ENCODE measurements around the gene CCDC60. TPM values are rescaled to one million over a fixed set of nuclear protein-coding genes. Genes with fewer than 3 reads are reported as not detected.

Gene CCDC60
- total and polyA plus RNA-seq, 2 of the 13 experiments (the other 11 are each of a cell fraction or from before 2014, with no cell fraction given): not detected

GRCh38 chr12:119308708-119309456, 25.6 kb upstream of the CCDC60 start:
- H4K20me1 ChIP-seq (ENCODE audit: insufficient read depth, low read length): no peaks in the 10 kb centered on the region
- FAIRE-seq: no peak
- no peak overlapping the region for H3K4me2 ChIP-seq (ENCODE audit: low read depth, low read length)
- no peak for ATAC-seq
- no peak for TF ChIP-seq PRPF4 (IDR thresholded peaks at IDR 0.05; ENCODE audit: low read depth, low read length, poor library complexity, severe bottlenecking)
- TF ChIP-seq KMT2B (CRISPR knock-in tag; IDR thresholded peaks at IDR 0.05): no peak
- TF ChIP-seq PHF5A (CRISPR knock-in tag; IDR thresholded peaks at IDR 0.05; ENCODE audit: low read depth, unreplicated experiment): no peak
- peak in 1 of 2 experiments; percentile 21; a peak in 1 of 4 replicates for TF ChIP-seq MAFK (conservative IDR thresholded peaks at IDR 0.05 in 1 of 2, IDR thresholded peaks at IDR 0.05 in 1 of 2; ENCODE audit: low read length in 2 of 2)
- TF ChIP-seq ZFP82 (CRISPR knock-in tag; IDR thresholded peaks at IDR 0.05; ENCODE audit: borderline replicate concordance): no peak
- TF ChIP-seq SRSF9 (IDR thresholded peaks at IDR 0.05; ENCODE audit: borderline replicate concordance, insufficient read depth, low read depth, low read length, poor library complexity, severe bottlenecking): no peak
- H3K27ac ChIP-seq (ENCODE audit: extremely low read length, insufficient read depth, low read length): no peak overlapping the region
- in situ Hi-C loops (cut with HindIII; ENCODE audit: extremely low pct_ligation_motif_present, low pct_unique_long_range_greater_than_20kb): no loop called here
- DNase-seq (ENCODE audit: low spot score): no peak
- ChIA-PET CTCF (ENCODE audit: low intra/inter-chr PET ratio, low total read pairs) (no interaction called here), POLR2A (no interaction called here)
- H3K9me3 ChIP-seq (ENCODE audit: low read length): no peaks in the 10 kb centered on the region
- H3K4me3 ChIP-seq (replicated peaks in 1 of 3; ENCODE audit: insufficient read depth in 1 of 3, low read depth in 2 of 3, low read length in 3 of 3): no peak overlapping the region
- intact Hi-C loops (cut with micrococcal nuclease; ENCODE audit: unreplicated experiment): no loop called here
- no peak overlapping the region for H3K9ac ChIP-seq (ENCODE audit: insufficient read depth, low read depth, low read length)
- H3K27me3 ChIP-seq (ENCODE audit: control insufficient read depth in 1 of 2, insufficient read depth in 2 of 2, low read length in 2 of 2): no peaks in the 10 kb centered on the region
- 52% methylated on average over 16 of the region's 19 CpGs for WGBS (ENCODE audit: low lambda C conversion rate)
- H3K79me2 ChIP-seq (ENCODE audit: insufficient read depth, low read length): no peaks in the 10 kb centered on the region
- BruUV-seq (replicated peaks): no TSS peak
- H3K36me3 ChIP-seq (replicated peaks in 1 of 2; ENCODE audit: control insufficient read depth in 1 of 2, insufficient read depth in 2 of 2, low read length in 2 of 2): no peaks in the 10 kb centered on the region
- no peak overlapping the region for H2AFZ ChIP-seq (ENCODE audit: low read length)
- no peaks in the 10 kb centered on the region for H3K4me1 ChIP-seq (ENCODE audit: insufficient read depth, low read length)

GRCh38 chr12:119311878-119312277, 22.7 kb upstream of the CCDC60 start:
- ChIA-PET CTCF (ENCODE audit: low intra/inter-chr PET ratio, low total read pairs) (no interaction called here), POLR2A (no interaction called here)
- DNase-seq (ENCODE audit: low spot score) (no peak), ATAC-seq (no peak), FAIRE-seq (no peak)
- Histone ChIP-seq H3K4me3 (replicated peaks in 1 of 3; ENCODE audit: insufficient read depth in 1 of 3, low read depth in 2 of 3, low read length in 3 of 3) (no peak overlapping the region), H3K4me2 (ENCODE audit: low read depth, low read length) (no peak overlapping the region), H3K9ac (ENCODE audit: insufficient read depth, low read depth, low read length) (no peak overlapping the region), H3K9me3 (ENCODE audit: low read length) (no peaks in the 10 kb centered on the region), H4K20me1 (ENCODE audit: insufficient read depth, low read length) (no peaks in the 10 kb centered on the region), H3K36me3 (replicated peaks in 1 of 2; ENCODE audit: control insufficient read depth in 1 of 2, insufficient read depth in 2 of 2, low read length in 2 of 2) (no peaks in the 10 kb centered on the region), H3K79me2 (ENCODE audit: insufficient read depth, low read length) (no peaks in the 10 kb centered on the region), H2AFZ (ENCODE audit: low read length) (no peak overlapping the region), H3K4me1 (ENCODE audit: insufficient read depth, low read length) (no peaks in the 10 kb centered on the region), H3K27me3 (ENCODE audit: control insufficient read depth in 1 of 2, insufficient read depth in 2 of 2, low read length in 2 of 2) (no peaks in the 10 kb centered on the region), H3K27ac (ENCODE audit: extremely low read length, insufficient read depth, low read length) (no peak overlapping the region)
- in situ Hi-C loops (cut with HindIII; ENCODE audit: extremely low pct_ligation_motif_present, low pct_unique_long_range_greater_than_20kb) (no loop called here), intact Hi-C loops (cut with micrococcal nuclease; ENCODE audit: unreplicated experiment) (no loop called here)
- no TSS peak for BruUV-seq (replicated peaks)
- 20% methylated on average over 4 of the region's 4 CpGs for WGBS (ENCODE audit: low lambda C conversion rate)
- TF ChIP-seq MXD1 (CRISPR knock-in tag; IDR thresholded peaks at IDR 0.05) (no peak), ATRX (CRISPR knock-in tag; IDR thresholded peaks at IDR 0.05; ENCODE audit: borderline replicate concordance) (no peak), DPF2 (CRISPR knock-in tag; IDR thresholded peaks at IDR 0.05; ENCODE audit: borderline replicate concordance, low read depth) (no peak), ZNF143 (CRISPR knock-in tag; IDR thresholded peaks at IDR 0.05) (no peak), ZNF740 (CRISPR knock-in tag; IDR thresholded peaks at IDR 0.05) (no peak), MAFK (conservative IDR thresholded peaks at IDR 0.05 in 1 of 2, IDR thresholded peaks at IDR 0.05 in 1 of 2; ENCODE audit: low read length in 2 of 2) (peak; percentile 73 to 80), NCOA1 (CRISPR knock-in tag; IDR thresholded peaks at IDR 0.05) (no peak), ARNT2 (CRISPR knock-in tag; IDR thresholded peaks at IDR 0.05; ENCODE audit: low read depth) (no peak), KDM1A (CRISPR knock-in tag; IDR thresholded peaks at IDR 0.05) (no peak), DNMT3B (CRISPR knock-in tag; conservative IDR thresholded peaks at IDR 0.05) (no peak), GRHL1 (CRISPR knock-in tag; conservative IDR thresholded peaks at IDR 0.05) (no peak), NR3C1 (CRISPR knock-in tag; IDR thresholded peaks at IDR 0.05) (no peak)
